Right renal cortex interstitium (tissue), 3 donors: ENCODE results near the gene CDC27. TPM values are rescaled to one million over a fixed set of nuclear protein-coding genes. Genes with fewer than 3 reads are reported as not detected.
"Not testable (repeated sequence)": the region's sequence is repeated elsewhere in the genome, so short reads cannot be mapped to it uniquely, and the experiment has no call there.

Source experiments
- DNase-seq, 3 donors: peaks; one replicate each; pipeline ENCODE4 v3.0.0-alpha.2; 2013; ENCODE audit warnings: low read depth in 3 of 3, low spot score in 2 of 3
- polyA plus RNA-seq, 3 donors: library from polyadenylated mRNA; unstranded; fragments of 120-200 nt; gene quantifications; one replicate each; pipeline ENCODE4 v1.2.1, GENCODE V29; 2013; ENCODE audit not compliant: insufficient read length in 3 of 3

The CDC27 gene
- polyA plus RNA-seq, 3 donors: 58.9 to 63.1 (median 59.4) TPM

GRCh38 chr17:47219621-47220475 is 30.8 kb upstream of the CDC27 start:
- DNase-seq: no peak

- DNase-seq: no peak
Observed at GRCh38 chr17:47218896-47219430, 29.9 kb upstream of the CDC27 start.

GRCh38 chr17:47217279-47217678 is 28.2 kb upstream of the CDC27 start:
- DNase-seq: not testable (repeated sequence)

GRCh38 chr17:47216821-47217220 is 27.7 kb upstream of the CDC27 start:
- not testable (repeated sequence) for DNase-seq

- no peak for DNase-seq
Observed at GRCh38 chr17:47214931-47215330, 25.8 kb upstream of the CDC27 start.

GRCh38 chr17:47213540-47213939 is 24.4 kb upstream of the CDC27 start:
- DNase-seq: no peak

GRCh38 chr17:47212458-47212857 is 23.4 kb upstream of the CDC27 start:
- no peak for DNase-seq

- DNase-seq: no peak
Observed at GRCh38 chr17:47210779-47211178, 21.7 kb upstream of the CDC27 start.

- DNase-seq: no peak
Observed at GRCh38 chr17:47210105-47210504, 21.0 kb upstream of the CDC27 start.

- DNase-seq: no peak
Observed at GRCh38 chr17:47209499-47209898, 20.4 kb upstream of the CDC27 start.

- DNase-seq: no peak
Observed at GRCh38 chr17:47208744-47209488, 19.8 kb upstream of the CDC27 start, which contains the start of gene MYL4. Gene MYL4 (plus strand): TSS chr17:47209348. CDS start chr17:47209423, 75 bp downstream.

- DNase-seq: no peak
Observed at GRCh38 chr17:47207143-47208067, 18.3 kb upstream of the CDC27 start.

- DNase-seq: no peak
Observed at GRCh38 chr17:47205419-47205963, 16.4 kb upstream of the CDC27 start.

- peak in 1 of 3 donors; percentile 16 for DNase-seq
Observed at GRCh38 chr17:47204722-47205418, 15.8 kb upstream of the CDC27 start.

GRCh38 chr17:47203984-47204721 is 15.1 kb upstream of the CDC27 start:
- no peak for DNase-seq

GRCh38 chr17:47201166-47201565 is 12.1 kb upstream of the CDC27 start:
- peak in 1 of 3 donors; percentile 25 for DNase-seq

GRCh38 chr17:47200325-47200664 is 11.2 kb upstream of the CDC27 start:
- DNase-seq: no peak

- DNase-seq: no peak
Observed at GRCh38 chr17:47199627-47200324, 10.7 kb upstream of the CDC27 start.
